ENCODE data around the gene NT5DC1. TPM values are rescaled to one million over a fixed set of nuclear protein-coding genes. Genes with fewer than 3 reads are reported as not detected.

Gene NT5DC1
- total and polyA plus RNA-seq, 2 experiments from 2014 or later, result 14.1 to 48.9 TPM

DNA sequence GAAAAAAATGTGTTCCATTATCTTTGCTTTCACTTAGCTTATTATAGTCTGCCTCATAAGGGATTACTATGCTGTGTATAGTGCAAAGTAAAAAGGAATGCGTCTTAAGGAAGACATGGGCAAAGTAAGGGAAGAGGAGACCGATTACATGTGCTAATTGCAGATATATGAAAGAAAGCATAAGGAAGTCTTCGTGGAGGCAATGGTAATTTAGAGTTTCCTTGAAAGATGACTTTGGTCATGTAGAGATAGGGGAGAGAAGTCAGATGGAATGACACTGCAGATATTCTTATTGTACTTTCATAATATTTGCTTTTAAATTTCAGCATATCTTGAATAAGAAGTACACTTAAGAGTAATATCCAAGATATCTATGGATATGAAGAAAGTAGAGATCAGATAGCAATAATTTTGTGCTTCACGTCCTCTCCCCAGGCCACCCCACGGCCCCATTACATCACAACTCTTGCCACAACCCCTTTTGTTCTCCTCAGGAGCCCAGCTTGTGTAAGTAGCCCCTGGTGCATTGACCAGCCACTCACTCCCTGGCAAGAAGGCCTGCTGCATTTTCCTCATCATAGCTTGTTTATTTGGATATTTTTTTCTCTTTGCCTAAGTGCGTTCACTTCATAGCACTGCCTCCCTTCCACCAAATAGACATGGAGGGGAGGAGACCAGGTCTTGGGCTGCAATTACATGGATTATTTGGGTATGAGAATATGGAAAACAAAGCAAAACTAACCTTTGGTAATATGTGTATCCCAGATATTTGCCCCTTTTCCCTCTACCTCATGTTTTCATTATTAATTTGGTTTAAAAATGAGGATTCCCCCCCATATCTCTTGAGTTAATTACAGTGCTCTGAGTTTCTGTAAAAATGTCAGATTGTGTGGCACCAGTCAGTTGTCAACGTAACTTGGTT lies 56.0 kb downstream of the NT5DC1 start:
- H3K9me3 ChIP-seq (ENCODE audit: low read depth), result no peaks in the 10 kb centered on the region
- no peak overlapping the region for H3K27ac ChIP-seq
- TF ChIP-seq, protein P1, sequence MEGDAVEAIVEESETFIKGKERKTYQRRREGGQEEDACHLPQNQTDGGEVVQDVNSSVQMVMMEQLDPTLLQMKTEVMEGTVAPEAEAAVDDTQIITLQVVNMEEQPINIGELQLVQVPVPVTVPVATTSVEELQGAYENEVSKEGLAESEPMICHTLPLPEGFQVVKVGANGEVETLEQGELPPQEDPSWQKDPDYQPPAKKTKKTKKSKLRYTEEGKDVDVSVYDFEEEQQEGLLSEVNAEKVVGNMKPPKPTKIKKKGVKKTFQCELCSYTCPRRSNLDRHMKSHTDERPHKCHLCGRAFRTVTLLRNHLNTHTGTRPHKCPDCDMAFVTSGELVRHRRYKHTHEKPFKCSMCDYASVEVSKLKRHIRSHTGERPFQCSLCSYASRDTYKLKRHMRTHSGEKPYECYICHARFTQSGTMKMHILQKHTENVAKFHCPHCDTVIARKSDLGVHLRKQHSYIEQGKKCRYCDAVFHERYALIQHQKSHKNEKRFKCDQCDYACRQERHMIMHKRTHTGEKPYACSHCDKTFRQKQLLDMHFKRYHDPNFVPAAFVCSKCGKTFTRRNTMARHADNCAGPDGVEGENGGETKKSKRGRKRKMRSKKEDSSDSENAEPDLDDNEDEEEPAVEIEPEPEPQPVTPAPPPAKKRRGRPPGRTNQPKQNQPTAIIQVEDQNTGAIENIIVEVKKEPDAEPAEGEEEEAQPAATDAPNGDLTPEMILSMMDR (IDR thresholded peaks at IDR 0.05; ENCODE audit: low read depth, low read length), result no peak
- H3K4me1 ChIP-seq (ENCODE audit: low read depth), result no peaks in the 10 kb centered on the region
- H3K36me3 ChIP-seq, result no peaks in the 10 kb centered on the region
- H3K4me3 ChIP-seq, result no peak overlapping the region
- H3K27me3 ChIP-seq, result no peaks in the 10 kb centered on the region
- no peak for DNase-seq (ENCODE audit: low read depth in 1 of 2, low spot score in 1 of 2)

DNA sequence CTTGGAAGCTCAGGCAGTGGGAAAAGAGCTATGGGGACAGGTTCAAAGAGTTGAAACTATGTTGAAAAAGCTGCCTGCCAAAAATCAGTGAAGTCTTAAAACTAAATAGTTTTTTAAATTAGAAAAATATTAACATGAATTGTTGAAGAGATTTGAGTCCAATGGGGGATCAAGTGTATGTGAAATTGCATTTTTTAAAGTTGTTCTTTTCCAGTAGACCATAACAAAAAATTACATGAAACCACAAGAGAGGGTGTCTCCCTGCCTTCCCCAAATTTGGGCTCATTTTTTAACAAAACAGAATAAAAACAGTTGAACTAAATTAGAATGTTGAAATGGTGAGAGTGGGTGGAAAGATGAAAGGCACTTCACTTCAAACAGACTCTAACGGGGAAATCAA lies 56.7 kb downstream of the NT5DC1 start:
- Histone ChIP-seq H3K27ac (no peak overlapping the region), H3K9me3 (ENCODE audit: low read depth) (no peaks in the 10 kb centered on the region), H3K4me1 (ENCODE audit: low read depth) (no peaks in the 10 kb centered on the region), H3K27me3 (no peaks in the 10 kb centered on the region), H3K4me3 (no peak overlapping the region), H3K36me3 (no peaks in the 10 kb centered on the region)
- DNase-seq (ENCODE audit: low read depth in 1 of 2, low spot score in 1 of 2), result no peak
- TF ChIP-seq, protein P1 (IDR thresholded peaks at IDR 0.05; ENCODE audit: low read depth, low read length), result no peak

DNA sequence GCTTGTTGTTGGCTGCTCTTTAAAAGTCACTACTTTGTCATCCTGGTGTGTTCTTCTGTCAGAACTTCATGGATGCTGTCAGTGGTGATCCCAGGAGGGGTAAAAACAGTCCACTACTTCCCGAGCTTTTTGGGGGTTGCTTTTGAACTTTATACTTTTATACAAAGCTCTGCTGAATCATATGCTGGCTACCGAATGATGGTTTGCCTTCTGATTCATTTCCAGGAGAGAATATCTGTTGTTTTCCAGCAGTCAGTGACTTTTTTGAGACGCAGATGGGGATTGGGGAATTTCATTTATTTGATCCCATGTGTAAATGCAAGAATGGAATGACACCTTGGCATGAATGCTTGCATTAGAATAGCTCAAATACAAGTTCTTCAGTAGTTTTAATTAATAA lies 58.0 kb downstream of the NT5DC1 start:
- TF ChIP-seq, protein P1 (IDR thresholded peaks at IDR 0.05; ENCODE audit: low read depth, low read length), result no peak
- H3K27me3 ChIP-seq, result no peaks in the 10 kb centered on the region
- H3K9me3 ChIP-seq (ENCODE audit: low read depth), result no peaks in the 10 kb centered on the region
- H3K4me1 ChIP-seq (ENCODE audit: low read depth), result no peaks in the 10 kb centered on the region
- no peak overlapping the region for H3K27ac ChIP-seq
- H3K36me3 ChIP-seq, result no peaks in the 10 kb centered on the region
- no peak overlapping the region for H3K4me3 ChIP-seq
- DNase-seq (ENCODE audit: low read depth in 1 of 2, low spot score in 1 of 2), result peak in 1 of 2 donors; percentile 25

DNA sequence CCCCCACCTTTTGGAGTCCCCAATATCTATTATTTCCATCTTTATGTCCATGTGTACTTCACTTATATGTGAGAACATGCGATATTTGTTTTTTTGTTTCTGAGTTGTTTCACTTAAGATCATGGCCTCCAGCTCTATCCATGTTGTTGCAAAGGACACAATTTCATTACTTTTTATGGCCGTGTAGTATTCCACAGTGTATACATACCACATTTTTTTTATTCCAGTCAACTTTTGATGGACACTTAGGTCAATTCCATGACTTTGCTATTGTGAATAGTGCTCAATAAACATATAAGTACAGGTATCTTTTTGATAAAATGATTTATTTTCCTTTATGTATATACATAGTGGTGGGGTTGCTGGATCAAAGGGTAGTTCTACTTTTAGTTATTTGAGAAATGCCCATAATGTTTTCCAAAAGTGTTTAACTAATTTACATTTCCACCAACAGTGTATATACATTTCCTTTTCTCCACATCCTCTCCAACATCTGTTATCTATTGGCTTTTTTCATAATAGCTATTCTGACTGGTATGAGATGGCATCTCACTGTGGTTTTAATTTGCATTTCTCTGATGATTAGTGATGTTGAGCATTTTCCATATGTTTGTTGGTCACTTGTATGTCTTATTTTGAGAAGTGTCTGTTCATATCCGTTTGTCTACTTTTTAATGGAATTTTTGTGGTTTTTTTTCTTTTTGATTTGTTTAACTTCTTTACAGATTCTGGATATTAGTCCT lies 59.3 kb downstream of the NT5DC1 start:
- TF ChIP-seq, protein P1 (IDR thresholded peaks at IDR 0.05; ENCODE audit: low read depth, low read length), result no peak

DNA sequence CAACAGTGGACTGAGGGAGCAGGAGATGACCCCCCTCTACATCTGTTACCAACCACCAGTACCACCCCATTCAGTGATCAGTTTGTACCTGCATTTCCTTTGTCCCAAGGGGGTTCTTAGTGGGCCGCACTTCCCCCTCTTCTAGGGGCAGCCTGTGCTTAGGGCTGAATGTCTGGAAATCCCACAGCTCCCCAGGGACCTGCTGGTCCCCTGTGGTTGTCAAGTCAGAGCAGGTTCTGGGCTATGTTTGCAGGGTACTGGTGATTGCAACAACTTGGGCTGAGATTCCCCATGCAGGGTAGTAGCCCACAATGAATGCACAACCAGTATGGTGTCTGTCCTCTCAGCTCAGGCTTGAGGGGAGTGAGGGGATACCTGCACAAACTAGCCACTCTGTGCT lies 64.9 kb downstream of the NT5DC1 start:
- H3K36me3 ChIP-seq, result no peaks in the 10 kb centered on the region
- no peaks in the 10 kb centered on the region for H3K27me3 ChIP-seq
- no peak overlapping the region for H3K27ac ChIP-seq
- no peaks in the 10 kb centered on the region for H3K9me3 ChIP-seq (ENCODE audit: low read depth)
- no peaks in the 10 kb centered on the region for H3K4me1 ChIP-seq (ENCODE audit: low read depth)
- no peak for DNase-seq (ENCODE audit: low read depth in 1 of 2, low spot score in 1 of 2)
- TF ChIP-seq, protein P1 (IDR thresholded peaks at IDR 0.05; ENCODE audit: low read depth, low read length), result no peak
- H3K4me3 ChIP-seq, result no peak overlapping the region

More for the DNA sequence above, 59.3 kb downstream of the NT5DC1 start:
- Histone ChIP-seq H3K9me3 (ENCODE audit: low read depth) (no peaks in the 10 kb centered on the region), H3K27ac (no peak overlapping the region), H3K27me3 (no peaks in the 10 kb centered on the region), H3K4me3 (no peak overlapping the region), H3K36me3 (no peaks in the 10 kb centered on the region), H3K4me1 (ENCODE audit: low read depth) (no peaks in the 10 kb centered on the region)
- no peak for DNase-seq (ENCODE audit: low read depth in 1 of 2, low spot score in 1 of 2)
